ENCODE measurements around the gene RAB40AL.
"Not testable (repeated sequence)": the region's sequence is repeated elsewhere in the genome, so short reads cannot be mapped to it uniquely, and the experiment has no call there.

The RAB40AL gene, protein sequence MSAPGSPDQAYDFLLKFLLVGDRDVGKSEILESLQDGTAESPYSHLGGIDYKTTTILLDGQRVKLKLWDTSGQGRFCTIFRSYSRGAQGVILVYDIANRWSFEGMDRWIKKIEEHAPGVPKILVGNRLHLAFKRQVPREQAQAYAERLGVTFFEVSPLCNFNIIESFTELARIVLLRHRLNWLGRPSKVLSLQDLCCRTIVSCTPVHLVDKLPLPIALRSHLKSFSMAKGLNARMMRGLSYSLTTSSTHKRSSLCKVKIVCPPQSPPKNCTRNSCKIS

DNA sequence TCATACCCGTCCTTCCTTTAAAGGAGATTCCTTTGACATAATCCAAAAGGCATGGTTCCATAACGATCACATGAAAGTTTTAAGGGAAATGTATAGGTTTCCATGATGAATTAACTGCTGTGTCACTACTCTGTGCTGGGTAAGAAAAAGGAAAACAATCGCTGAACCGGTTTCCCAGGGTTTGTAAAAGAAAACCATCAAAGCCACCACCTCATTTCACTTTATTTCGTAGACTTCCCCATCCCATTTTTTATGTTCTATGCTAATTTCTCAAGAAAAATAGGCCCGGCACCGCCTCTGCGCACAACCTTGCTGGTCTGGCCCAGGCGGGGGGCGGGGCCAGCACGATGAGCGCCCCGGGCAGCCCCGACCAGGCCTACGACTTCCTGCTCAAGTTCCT, at the start of gene RAB40AL:
RAB40AL (plus strand) TSS at position 301 of the 400 bp plus-strand sequence; CDS start at position 348, 47 bp downstream.
- DNase-seq (ENCODE audit: low read depth): not testable (repeated sequence)

DNA sequence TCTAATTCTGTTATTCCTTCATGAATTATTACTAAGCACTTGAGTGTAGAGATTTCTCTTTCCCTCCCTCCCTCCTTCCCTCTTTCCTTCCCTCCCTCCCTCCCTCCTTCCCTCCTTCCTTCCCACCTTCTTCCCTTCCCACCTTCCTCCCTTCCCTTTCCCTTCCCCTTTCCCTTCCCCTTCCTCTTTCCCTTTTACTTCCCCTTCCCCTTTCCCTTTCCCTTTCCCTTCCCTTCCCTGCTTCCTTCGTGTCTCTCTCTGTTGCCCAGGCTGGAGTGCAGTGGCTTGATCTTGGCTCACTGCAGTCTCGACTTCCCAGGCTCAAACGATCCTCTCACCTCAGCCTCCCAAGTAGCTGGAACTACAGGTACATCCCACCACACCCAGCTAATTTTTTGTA, 49.4 kb upstream of the RAB40AL start:
- no peak for DNase-seq (ENCODE audit: low read depth)

DNA sequence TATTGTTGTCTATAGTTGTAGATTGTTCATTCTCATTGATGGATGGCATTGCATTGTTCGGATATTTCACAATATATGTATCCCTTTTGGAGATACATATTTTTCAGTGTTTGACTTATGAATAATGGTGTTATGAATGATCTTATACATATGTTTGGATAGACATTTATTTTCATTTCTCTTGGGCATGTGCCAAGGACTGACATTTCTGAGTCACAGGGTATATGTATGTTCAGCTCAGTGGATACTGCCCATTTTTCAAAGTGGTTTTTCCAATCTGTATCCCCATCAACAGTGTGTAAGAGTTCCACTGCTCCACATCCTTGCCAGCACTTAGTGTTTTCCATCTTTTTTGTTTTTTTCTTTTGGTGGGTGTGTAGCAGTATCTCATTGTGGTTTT, 45.0 kb upstream of the RAB40AL start:
- DNase-seq (ENCODE audit: low read depth): no peak

DNA sequence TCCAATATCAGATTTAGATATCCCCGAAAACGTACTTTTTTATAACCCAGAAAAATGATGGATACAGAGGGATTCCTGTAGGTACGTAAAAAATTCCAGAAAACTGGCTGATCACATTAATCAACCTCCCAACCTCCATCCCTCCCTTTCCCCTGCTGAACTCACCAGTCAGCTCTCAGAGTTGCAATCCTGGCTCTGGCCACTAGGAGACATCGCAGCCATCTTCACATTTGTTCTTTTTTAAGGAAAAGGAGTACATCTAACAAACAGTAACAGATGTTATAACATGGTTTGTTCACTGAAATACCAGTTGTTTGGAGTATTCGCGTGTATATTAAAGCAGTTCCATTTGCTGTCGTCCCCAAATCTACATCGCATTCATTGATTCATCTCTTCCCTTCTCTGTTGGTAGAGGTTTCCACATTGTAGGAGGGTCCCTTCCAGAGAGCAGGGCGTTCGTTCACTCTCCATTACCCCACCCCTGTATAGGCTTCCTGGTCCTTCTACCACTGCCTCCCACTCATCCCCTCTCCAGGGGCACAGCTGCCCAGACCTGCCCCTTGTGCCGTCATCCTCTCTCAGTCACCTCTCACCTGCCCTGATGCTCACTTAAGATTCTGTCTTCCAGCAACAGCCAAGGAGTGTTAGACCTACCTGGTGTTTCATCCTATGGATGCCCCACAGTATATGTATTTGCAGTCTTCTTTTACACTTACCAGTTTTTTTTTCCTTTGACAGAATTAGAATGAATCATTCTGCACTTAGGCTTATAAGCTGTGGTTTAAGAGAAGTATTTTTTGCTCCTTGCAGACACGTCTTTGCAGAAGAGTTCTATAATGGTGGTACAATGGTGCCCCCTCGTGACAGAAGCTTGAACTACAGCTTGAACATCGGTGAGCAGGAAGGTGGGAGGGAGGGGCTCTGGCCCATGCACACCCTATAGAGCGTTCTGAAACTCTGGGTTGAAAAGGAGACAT, 36.8 kb upstream of the RAB40AL start:
- peak; percentile 54 for DNase-seq (ENCODE audit: low read depth)

DNA sequence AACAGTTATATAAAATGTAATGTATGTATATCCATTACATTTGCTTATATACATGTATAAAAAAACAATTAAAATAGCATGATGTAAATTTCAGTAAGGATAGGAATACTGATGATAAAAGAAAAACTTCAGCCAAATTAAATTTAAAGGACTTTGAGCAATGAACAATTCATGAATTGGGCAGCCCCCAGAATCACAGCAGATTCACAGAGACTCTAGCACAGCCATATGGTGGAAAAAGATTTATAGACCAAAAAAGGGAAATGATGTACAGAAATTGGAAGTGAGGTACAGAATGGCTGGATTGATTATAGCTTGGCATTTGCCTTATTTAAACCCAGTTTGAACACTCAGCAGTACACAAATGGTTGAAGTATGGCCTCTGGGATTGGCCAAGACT, 34.7 kb upstream of the RAB40AL start:
- no peak for DNase-seq (ENCODE audit: low read depth)

DNA sequence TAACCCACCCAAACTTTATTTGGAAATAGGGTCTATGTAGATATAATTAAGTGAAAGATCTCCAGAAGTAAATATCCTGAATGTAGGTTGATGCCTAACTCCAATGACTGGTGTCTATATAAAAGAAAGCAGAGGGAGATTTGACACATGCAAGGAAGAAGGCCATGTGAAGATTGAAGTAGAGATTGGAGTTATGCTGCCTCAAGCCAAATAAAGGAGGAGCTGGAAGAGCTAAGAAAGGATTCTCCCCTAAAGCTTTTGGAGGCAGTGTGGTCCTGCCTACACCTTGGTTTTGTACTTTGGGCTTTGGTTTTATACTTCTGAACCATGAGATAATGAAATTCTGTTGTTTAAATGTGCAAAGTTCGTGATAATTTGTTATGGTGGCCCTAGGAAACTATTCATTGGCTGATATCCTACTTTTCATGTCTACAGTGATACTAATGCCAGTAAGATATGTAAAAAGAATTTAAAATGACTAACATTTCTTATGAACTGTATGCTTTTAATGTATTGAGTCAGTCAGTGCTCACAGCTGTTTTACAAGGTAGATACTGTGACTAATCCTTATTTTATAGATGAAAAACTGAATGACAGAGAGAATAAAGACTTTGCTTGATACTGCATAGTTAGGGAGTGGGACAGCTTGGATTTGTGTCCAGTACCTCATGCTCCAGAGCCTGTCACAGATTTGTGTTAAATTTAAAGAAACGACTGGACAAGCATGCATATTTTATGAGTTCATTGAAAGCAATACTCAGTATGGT, 5.9 kb upstream of the RAB40AL start:
- DNase-seq (ENCODE audit: low read depth): no peak

DNA sequence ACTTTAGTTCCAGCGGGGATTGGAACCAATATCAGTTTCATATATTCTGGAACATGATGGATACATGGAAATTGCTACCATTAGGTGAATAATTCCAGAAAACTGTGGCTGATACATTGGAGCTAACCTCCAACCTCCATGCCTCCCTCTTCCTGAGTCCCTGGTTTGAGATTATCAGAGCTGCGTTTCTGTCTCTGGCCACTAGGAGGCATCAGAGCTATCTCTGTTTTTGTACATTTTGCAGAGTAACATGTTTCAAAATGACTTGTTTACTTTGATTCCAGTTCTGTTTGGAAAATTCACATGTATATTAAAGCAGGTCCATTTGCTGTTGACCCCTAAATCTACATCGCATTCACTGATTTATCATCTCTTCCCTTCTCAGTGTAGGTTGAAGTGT, 2.4 kb upstream of the RAB40AL start:
- DNase-seq (ENCODE audit: low read depth): no peak

DNA sequence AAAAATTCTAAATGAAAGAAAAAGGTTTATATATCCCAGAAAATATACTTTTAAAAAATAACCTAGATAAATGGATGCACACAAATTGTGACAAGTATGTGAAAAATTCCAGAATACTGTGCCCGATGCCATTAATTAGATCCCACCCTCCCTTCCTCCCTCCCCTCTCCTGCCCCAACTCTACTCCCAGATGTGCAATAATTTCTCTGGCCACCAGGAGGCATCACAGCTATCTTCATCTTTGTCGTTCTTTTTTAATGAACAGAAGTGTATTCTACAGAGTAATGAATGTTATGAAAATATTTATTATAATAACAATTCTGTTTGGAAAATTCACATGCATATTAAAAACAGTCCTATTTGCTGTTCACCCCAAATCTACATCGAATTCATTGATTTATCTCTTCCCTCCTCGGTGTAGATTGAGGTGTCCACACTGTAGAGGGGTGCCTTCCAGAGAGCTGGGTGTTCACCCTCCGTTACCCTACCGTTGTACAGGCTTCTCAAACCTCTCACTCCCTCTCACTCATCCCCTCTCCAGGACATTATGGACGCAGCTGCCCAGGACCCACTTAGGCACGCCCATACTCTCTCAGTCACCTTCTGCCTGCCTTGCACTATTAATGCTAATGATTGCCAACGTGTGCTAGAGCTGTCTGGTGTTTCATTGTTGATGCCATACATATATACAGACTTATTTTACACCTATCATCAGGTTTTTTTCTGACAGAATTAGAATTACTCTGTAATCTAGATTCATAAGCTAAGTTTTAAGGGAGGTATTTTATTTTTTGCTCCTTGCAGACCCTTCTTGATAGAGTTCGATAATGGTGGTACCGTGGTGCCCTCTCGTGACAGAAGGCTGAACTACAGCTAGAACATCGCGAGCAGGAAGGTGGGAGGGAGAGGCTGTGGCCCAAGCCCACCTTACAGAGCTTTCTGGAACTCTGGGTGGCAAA, 14.1 kb downstream of the RAB40AL start:
- peak; percentile 31 for DNase-seq (ENCODE audit: low read depth)

DNA sequence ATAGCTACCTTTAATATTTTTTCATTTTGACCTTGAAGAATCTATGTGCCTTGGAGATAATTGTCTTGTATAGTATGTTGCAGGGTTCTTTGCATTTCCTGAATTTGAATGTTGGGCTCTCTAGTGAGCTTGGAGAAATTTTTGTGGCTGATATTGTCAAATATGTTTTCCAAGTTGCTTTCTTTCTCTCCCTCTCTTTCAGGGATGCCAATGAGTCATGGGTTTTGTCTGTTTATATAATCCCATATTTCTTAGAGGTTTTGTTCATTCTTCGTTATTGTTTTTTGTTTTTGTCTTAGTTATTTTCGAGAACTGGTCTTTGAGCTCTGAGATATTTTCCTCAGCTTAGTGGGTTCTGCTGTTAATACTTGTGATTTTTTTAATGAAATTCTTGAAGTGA, 20.7 kb downstream of the RAB40AL start:
- DNase-seq (ENCODE audit: low read depth): no peak

DNA sequence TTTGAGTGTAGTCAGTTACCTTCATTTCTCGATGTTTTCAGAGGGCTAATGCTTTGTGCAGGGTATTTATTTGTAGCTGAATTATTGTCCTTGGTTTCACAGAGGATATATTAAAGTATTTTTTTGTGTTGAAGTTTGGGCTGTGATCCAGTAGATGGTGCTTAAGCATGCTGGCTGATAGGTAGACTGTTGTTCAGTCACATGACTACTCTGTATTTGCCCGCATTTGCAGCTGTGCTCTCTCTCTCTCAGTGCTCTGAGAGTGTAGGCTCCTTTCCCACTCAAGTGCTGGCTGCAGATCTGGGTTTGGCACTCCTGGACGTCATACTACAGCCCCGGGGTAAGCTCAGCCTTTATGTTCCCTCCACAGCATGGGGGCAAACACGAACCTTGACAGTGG, 21.7 kb downstream of the RAB40AL start:
- DNase-seq (ENCODE audit: low read depth): no peak

DNA sequence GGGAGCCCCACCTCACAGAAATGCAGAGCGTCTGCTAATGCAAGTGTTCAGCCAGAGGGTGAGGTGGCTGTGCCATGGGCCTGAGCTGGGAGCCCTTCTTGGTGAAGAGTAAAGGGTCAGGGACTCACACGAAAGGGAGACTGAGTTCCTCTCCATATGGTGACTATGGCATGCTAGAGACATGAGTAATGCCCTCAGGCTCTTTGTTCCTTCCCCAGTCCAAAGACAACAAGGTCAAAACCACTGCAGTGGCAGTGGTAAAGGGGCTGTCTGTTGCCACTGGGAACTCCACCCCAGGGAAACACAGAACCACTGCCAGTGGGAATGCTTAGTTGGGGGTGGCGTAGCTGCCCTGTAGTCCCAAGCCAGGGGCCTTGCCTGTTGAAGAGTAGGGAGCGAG, 22.4 kb downstream of the RAB40AL start:
- no peak for DNase-seq (ENCODE audit: low read depth)

DNA sequence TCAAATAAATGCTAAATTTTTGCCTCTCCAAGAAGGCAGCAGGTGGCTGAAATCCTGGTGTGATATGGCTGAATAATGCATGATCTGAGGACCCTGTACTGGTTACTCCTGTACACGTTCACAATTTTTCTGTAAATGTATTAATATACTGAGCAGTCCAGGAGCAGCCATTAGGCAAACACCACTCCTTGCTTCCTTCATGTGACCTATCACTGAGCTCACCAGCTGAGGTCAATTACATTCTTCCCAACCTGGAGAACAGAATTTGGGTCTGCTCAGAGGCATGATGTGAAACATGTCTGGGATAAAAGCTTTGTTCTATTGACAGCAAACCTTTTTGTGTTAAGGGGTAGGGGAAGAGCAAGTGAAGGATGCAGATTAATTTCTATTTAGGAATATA, 26.9 kb downstream of the RAB40AL start:
- no peak for DNase-seq (ENCODE audit: low read depth)

DNA sequence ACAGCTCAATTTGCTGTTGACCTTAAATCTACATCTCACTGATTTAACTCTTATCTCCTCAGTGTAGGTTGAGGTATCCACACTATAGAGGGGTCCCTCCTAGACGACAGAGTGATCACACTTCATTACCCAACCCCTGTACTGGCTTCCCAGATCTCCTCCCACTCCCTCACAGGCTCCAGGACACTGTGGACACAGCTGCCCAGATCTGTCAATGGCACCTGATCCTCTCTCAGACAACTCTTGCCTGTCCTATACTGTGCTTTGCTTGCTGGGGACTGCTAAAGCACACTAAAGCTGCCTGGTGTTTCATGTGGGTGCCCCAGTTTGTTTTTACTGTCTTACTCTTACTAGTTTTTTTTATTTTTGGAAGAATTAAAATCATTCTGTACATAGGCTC, 27.9 kb downstream of the RAB40AL start:
- no peak for DNase-seq (ENCODE audit: low read depth)

DNA sequence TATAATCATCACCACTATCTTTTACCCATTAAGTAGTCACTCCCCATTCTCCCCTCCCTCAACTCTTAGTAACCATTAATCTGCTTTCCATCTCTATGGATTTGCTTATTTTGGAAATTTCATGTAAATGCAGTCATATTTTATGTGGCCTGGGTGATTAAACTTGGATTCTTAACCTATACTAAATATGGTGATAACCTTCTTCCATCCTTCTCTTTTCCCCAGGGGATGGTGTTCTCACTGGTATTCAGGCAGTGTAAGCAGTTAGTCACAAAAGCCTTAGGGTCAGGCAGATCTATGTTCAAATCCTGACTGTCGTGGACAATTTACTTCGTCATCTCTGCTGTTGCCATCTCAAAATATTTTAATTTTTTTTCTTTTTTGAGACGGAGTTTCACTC, 29.6 kb downstream of the RAB40AL start:
- DNase-seq (ENCODE audit: low read depth): no peak

DNA sequence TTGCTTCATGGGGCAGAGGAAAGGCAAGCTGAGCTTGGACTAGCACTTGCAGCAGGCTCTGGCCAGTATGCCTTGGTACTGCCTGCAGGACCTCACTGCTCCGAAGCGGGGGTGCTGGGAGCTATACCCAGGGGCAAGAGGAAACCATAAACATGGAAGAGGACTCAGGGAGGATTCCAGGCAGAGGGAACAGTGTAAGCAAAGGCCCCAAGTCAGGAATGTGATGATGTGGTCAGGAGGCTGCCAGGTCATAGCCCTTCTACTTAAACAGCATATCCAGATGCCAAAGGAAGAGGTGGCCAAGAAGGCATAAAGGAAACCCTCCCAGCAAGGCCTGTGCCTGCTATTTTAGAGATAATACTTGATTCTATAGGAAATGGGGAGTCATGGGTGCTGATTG, 31.1 kb downstream of the RAB40AL start:
- DNase-seq (ENCODE audit: low read depth): no peak

DNA sequence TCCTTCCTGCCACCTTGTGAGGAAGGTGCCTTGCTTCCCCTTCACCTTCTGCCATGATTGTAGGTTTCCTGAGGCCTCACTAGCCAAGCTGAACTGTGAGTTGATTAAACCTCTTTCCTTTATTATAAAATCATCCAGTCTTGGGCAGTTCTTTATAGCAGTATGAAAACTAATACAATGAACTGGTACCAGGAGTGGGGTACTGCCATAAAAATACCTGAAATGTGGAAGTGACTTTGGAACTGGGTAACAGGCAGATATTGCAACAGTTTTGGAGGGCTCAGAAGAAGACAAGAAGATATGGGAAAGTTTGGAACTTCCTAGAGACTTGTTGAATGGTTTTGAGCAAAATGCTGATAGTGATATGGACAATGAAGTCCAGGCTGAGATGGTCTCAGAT, 34.5 kb downstream of the RAB40AL start:
- DNase-seq (ENCODE audit: low read depth): not testable (repeated sequence)

DNA sequence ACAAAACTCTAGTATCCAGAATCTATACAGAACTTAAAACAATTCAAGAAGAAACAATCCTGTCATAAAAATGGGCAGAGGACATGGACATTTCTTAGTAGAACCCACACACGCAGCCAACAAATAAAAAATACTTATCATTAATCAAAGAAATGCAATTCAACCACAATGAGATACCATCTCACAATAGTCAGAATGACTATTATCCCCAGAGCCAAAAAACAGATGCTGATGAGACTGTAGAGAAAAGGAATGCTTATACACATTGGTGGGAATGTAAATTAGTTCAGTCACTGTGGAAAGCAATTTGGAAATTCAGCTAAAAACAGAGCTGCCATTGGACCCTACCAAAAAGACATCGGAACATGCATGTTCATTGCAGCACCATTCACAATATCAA, 37.9 kb downstream of the RAB40AL start:
- no peak for DNase-seq (ENCODE audit: low read depth)

DNA sequence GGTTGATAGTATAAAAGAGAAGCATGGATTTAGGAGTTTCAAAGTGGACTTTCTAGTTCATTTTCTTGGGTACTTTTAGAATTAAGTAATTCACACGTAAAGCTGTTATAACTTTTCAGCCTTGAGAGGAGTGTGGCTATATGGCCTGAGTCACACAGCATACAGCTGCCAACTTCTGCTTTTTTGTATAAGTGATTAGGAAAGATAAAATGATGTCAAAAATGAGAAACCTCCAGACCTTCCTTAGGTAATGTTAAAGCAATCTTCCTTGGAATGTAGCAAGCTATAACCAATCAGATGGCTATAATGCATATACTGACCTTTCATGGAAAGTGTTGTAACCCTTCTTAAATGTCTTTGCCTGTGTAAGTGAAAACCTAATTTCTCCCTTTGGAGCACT, 39.2 kb downstream of the RAB40AL start:
- DNase-seq (ENCODE audit: low read depth): no peak

DNA sequence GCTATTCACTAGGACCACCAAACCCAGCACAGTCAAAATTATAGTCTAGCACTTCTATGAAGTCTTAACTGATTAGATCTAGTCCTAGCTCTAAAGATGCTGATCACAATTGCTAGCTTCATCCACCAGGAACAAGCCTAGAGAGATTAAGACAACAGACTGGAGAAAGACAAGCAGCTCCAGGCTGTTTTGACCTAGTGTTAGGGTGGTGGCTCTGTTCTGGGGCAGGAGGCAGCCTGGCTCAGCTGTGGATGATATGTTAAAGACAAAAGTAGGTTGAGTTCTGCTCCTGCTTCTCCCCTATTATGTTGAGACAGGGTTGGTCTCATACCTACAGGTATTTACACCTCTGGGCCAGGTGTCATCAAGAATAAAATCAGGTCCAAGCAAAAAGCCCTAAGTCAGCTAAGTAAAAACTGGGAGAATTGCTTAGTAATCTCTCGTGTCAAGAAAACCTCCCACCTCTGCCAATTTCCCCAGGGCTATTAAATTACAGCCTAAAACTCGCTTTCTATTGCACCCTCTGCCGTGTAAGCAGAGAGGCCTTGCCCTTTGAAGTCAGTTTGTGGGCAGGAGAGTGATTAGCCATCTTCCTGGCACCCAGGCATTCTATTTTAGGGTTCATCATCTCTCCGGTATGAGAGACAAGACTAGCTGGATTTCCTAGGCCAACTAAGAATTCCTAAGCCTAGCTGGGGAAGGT, 39.9 kb downstream of the RAB40AL start:
- no peak for DNase-seq (ENCODE audit: low read depth)

DNA sequence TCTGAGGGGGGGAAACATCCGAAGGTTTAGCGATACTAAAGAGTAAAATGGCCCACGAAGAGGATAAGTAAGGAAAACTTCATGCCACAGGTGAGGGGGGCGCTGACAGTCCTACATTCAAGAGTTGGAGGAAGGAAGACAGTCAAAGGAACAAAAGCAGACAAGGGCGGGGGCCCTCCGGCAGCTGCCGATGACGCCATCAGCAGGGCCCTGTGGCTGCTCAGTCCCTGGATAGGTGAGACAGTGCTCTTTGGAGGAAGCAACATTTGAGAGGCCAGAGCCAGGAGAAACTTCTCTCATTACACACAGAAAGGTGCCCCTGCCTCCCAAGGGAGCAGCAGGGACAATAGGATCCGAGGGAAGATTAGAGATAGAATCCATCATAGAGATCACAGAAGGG, 41.5 kb downstream of the RAB40AL start:
- DNase-seq (ENCODE audit: low read depth): no peak

DNA sequence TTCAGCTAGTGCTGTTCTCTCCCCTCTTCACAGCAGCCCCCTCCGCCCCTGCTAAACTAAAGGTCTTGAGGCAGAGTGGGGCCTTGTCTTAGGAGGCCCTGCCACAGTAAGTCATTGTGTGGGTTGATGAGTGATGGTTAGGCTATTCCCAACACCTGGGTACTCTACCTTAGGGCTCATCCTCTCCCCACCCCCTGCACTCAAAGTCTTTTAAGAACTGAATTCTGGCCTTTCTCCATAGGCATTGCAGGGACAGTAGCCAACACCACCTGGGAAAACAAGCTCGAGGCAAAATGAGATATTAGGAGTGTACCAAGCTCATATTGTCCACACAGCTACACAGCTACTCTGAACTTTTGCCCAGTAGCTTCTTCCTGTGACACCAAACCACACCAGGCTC, 42.5 kb downstream of the RAB40AL start:
- DNase-seq (ENCODE audit: low read depth): no peak
